Glutamatergic neuron (in vitro differentiated cells): Measurements from ENCODE around the gene TSHZ1. TPM values are rescaled to one million over a fixed set of nuclear protein-coding genes. Genes with fewer than 3 reads are reported as not detected.

Experiments
- DNase-seq: peaks from one replicate; pipeline ENCODE4 v3.0.0; 2022
- H3K27ac Mint-ChIP-seq: one replicate; pipeline ENCODE4 v1.8.0; 2020; ENCODE audit warnings: mild to moderate bottlenecking, mixed read lengths, inconsistent platforms; ENCODE audit not compliant: unreplicated experiment
- H3K27me3 Mint-ChIP-seq: one replicate; pipeline ENCODE4 v1.8.0; 2020; ENCODE audit warnings: mild to moderate bottlenecking, moderate library complexity, mixed read lengths, inconsistent platforms; ENCODE audit not compliant: unreplicated experiment
- H3K36me3 Mint-ChIP-seq: one replicate; pipeline ENCODE4 v1.8.0; 2020; ENCODE audit warnings: mild to moderate bottlenecking, mixed read lengths, inconsistent platforms; ENCODE audit not compliant: unreplicated experiment
- H3K4me1 Mint-ChIP-seq: one replicate; pipeline ENCODE4 v1.8.0; 2020; ENCODE audit warnings: mild to moderate bottlenecking, low read depth, mixed read lengths, inconsistent platforms; ENCODE audit not compliant: unreplicated experiment
- H3K4me3 Mint-ChIP-seq: one replicate; pipeline ENCODE4 v1.8.0; 2020; ENCODE audit warnings: mild to moderate bottlenecking, mixed read lengths, inconsistent platforms; ENCODE audit not compliant: unreplicated experiment
- H3K9me3 Mint-ChIP-seq: one replicate; pipeline ENCODE4 v1.8.0; 2020; ENCODE audit warnings: mild to moderate bottlenecking, moderate library complexity, mixed read lengths, inconsistent platforms; ENCODE audit not compliant: unreplicated experiment
- total RNA-seq: library from RNA; stranded (reverse); fragmentation: NEBNext Ultra II Directional; extraction: Animal tissue kit (Norgen Biotek cat#: 25700); gene quantifications from one replicate; pipeline ENCODE4 v1.2.1, GENCODE V29; 2021; ENCODE audit not compliant: unreplicated experiment
- TF ChIP-seq, protein P1 (sequence below): fragments of 200-600 bp; sonication (generic); IDR thresholded peaks from one replicate; pipeline ENCODE4 v1.5.0; 2021; ENCODE audit not compliant: partially characterized antibody, unreplicated experiment

TSHZ1 gene
- total RNA-seq, 1 donor from 2014 or later, result 5.3 TPM

DNA sequence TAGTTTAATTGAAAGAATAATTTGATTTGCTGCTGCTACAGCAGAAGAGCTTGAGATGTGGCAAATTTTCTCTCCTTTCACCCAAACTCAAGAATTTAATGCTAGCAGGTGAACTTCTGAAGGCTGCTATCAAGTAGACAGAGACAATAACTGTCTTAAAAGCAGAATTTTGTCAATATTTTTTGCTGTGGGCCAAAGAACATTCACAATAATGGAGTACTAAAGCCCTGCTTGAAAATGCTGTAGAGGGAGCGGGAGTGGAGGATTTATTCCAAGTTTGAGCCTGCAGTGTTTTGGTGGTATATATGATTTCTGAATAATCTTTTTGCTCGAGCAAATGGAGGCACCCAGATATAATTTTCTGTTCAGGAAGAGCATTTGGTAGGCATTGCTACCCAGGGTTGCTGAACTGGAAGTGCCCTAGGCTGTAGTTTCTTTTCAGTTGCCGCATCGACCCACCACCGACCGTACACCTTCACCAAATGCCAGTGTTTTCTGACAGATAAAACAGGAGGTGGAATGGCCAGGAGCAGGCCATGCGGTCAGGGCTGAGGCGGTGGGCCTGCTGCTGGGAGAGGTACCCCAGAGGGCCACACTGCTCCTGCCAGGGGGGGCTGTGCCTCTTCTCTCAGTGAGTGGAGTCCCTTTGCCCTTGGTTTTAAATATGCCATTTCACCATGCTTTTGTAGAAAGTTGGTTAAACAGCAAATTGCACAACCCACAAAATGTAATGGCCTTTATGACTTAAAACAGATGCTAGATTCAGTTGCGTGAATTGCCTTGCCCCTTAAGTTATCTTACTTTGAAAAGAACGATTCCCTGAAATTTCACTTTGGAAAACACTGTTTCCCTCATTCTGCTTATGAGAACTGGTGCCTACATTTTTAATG lies 36.4 kb downstream of the TSHZ1 start:
- H3K27me3 Mint-ChIP-seq, result peaks cover 2% of the 10 kb centered on the region
- no peak overlapping the region for H3K27ac Mint-ChIP-seq
- H3K4me3 Mint-ChIP-seq, result no peak overlapping the region
- peaks cover 6% of the 10 kb centered on the region for H3K36me3 Mint-ChIP-seq
- H3K9me3 Mint-ChIP-seq, result peaks cover 2% of the 10 kb centered on the region
- no peak for DNase-seq
- TF ChIP-seq, protein P1, sequence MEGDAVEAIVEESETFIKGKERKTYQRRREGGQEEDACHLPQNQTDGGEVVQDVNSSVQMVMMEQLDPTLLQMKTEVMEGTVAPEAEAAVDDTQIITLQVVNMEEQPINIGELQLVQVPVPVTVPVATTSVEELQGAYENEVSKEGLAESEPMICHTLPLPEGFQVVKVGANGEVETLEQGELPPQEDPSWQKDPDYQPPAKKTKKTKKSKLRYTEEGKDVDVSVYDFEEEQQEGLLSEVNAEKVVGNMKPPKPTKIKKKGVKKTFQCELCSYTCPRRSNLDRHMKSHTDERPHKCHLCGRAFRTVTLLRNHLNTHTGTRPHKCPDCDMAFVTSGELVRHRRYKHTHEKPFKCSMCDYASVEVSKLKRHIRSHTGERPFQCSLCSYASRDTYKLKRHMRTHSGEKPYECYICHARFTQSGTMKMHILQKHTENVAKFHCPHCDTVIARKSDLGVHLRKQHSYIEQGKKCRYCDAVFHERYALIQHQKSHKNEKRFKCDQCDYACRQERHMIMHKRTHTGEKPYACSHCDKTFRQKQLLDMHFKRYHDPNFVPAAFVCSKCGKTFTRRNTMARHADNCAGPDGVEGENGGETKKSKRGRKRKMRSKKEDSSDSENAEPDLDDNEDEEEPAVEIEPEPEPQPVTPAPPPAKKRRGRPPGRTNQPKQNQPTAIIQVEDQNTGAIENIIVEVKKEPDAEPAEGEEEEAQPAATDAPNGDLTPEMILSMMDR, result no peak
- no peaks in the 10 kb centered on the region for H3K4me1 Mint-ChIP-seq

DNA sequence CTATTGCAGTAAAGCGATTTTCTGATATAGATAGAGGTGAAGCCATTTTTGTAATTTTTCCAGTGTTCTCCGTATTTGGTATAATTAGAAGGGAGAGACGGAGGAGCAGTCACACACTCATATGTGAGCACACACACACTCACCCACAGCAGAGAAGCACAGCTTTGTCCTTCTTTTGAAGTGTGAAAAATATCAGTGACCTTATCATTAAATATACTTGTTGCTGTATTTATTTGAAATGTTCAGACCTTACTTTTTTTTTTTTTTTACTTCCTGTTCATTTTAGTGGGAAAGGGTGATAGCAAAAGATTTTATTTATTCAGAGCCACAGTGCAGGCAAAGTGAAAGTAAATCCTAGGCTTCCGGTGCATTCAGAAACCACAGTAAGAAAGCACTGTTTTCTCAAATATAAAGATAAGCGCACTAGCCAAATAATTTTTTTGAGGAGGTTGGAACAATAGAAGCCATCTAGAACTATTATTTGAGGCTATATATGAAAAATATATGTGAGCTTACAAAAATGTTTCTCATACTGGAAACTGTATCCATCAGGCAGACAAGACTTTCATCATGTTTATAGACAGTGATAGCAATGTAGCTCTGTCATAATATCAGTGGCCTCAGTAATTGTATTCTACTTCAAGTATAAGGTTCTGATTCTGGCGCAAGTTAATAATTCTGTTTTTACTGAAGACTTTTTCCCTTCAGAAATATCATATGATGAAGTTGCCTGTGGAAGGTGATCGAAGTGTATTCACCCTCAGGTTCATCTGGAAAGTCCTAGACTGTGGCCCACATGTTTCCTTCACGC lies 37.2 kb downstream of the TSHZ1 start:
- Mint-ChIP-seq H3K4me3 (no peak overlapping the region), H3K9me3 (no peaks in the 10 kb centered on the region), H3K4me1 (no peaks in the 10 kb centered on the region), H3K27ac (no peak overlapping the region), H3K36me3 (peaks cover 5% of the 10 kb centered on the region), H3K27me3 (peaks cover 2% of the 10 kb centered on the region)
- no peak for DNase-seq
- TF ChIP-seq, protein P1, result no peak

DNA sequence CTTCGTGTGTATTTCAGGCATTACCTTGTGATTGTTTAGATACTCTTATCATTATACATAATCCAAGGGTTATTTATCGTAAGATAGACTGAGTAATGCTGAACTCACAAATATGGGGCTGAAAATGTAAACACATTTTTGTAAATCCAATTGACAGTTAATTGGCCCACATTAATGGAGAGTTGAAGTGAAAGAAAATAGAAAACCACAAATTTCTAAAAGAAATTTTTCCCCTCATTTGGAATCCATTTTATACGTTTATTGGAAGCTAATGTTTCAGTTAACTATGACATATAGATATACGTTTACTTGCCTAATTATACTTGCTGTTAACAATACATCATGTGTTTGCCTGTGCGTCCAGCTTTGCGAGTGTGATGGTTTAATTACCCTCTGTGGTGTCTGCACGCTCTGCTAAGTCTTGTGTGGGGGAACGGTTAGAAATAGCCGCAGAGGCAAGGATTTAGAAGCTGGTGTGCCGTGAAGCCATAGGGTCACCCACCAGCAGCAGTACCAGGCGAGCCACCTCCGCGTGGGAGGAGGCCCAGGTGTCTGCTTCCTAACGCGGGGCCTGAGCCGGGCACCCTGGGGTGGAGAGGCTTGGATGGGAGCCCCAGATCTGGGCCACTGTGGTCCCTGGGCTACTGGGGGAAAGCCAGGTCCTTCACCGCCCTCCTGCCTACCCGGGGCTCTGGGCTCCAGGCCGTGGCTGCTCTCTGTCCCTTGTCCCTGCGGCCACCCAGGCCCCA lies 38.0 kb downstream of the TSHZ1 start:
- no peak for DNase-seq
- Mint-ChIP-seq H3K4me3 (no peak overlapping the region), H3K36me3 (no peaks in the 10 kb centered on the region), H3K9me3 (no peaks in the 10 kb centered on the region), H3K4me1 (no peaks in the 10 kb centered on the region), H3K27me3 (peaks cover 2% of the 10 kb centered on the region), H3K27ac (no peak overlapping the region)
- TF ChIP-seq, protein P1, result no peak

DNA sequence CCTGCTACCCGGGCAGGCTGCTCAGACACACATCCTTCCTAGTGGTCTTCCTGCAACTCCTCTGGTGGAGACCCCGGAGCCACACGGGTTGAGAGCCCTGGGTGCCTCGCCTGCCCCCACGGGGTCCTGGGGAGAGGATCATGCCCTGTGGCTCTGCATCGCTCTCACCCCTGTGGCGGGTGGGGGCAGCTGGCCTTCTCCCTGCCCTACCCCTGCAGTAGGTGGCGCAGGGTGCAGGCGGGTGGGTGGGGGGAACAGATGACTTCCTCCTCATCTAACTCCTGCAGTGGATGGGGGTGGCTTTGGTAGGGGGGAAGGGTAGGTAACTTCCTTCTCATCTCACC lies 38.5 kb downstream of the TSHZ1 start:
- Mint-ChIP-seq H3K9me3 (no peaks in the 10 kb centered on the region), H3K27me3 (peaks cover 2% of the 10 kb centered on the region), H3K4me1 (no peaks in the 10 kb centered on the region), H3K4me3 (no peak overlapping the region), H3K36me3 (no peaks in the 10 kb centered on the region), H3K27ac (no peak overlapping the region)
- DNase-seq, result no peak
- TF ChIP-seq, protein P1, result no peak
